ENCODE data around the gene MRC2.

MRC2 gene

GRCh38 chr17:62708587-62708986 is 81.1 kb downstream of the MRC2 start:
- no peak overlapping the region for H3K27ac ChIP-seq (ENCODE audit: low read length)
- no peak overlapping the region for H3K9ac ChIP-seq (ENCODE audit: low read depth, low read length)
- H4K20me1 ChIP-seq (ENCODE audit: insufficient read depth, low read length), result no peaks in the 10 kb centered on the region
- H3K4me3 ChIP-seq (ENCODE audit: low read depth in 1 of 2, low read length in 2 of 2), result no peak overlapping the region
- H3K9me3 ChIP-seq (ENCODE audit: insufficient read depth, low read length, severe bottlenecking), result no peaks in the 10 kb centered on the region
- no peak for DNase-seq
- H3K4me2 ChIP-seq (ENCODE audit: insufficient read depth, low read length), result no peak overlapping the region
- no peak for TF ChIP-seq EZH2 (IDR thresholded peaks at IDR 0.05; ENCODE audit: borderline replicate concordance, low read depth, low read length, severe bottlenecking)
- peaks cover 27% of the 10 kb centered on the region for H3K27me3 ChIP-seq (ENCODE audit: insufficient read depth, low read length, poor library complexity)
- H3K36me3 ChIP-seq (ENCODE audit: insufficient read depth, low read length), result no peaks in the 10 kb centered on the region
- H3K79me2 ChIP-seq (ENCODE audit: insufficient read depth, low read length), result no peaks in the 10 kb centered on the region
- H2AFZ ChIP-seq (ENCODE audit: low read depth, low read length), result no peak overlapping the region
- no peak for ATAC-seq (ENCODE audit: insufficient read depth, low read depth)
- peaks cover 9% of the 10 kb centered on the region for H3K4me1 ChIP-seq (ENCODE audit: insufficient read depth, low read length)

- H3K4me3 ChIP-seq (ENCODE audit: low read depth in 1 of 2, low read length in 2 of 2), result no peak overlapping the region
- H3K4me2 ChIP-seq (ENCODE audit: insufficient read depth, low read length), result no peak overlapping the region
- TF ChIP-seq CTCF (IDR thresholded peaks at IDR 0.05; ENCODE audit: borderline replicate concordance, extremely low read depth, low read length, poor library complexity, severe bottlenecking) (no peak), EZH2 (IDR thresholded peaks at IDR 0.05; ENCODE audit: borderline replicate concordance, low read depth, low read length, severe bottlenecking) (no peak)
- H3K4me1 ChIP-seq (ENCODE audit: insufficient read depth, low read length), result no peaks in the 10 kb centered on the region
- no peak overlapping the region for H3K27ac ChIP-seq (ENCODE audit: low read length)
- ATAC-seq (ENCODE audit: insufficient read depth, low read depth) (no peak), DNase-seq (no peak)
- H3K9ac ChIP-seq (ENCODE audit: low read depth, low read length), result no peak overlapping the region
- H3K36me3 ChIP-seq (ENCODE audit: insufficient read depth, low read length), result no peaks in the 10 kb centered on the region
- no peaks in the 10 kb centered on the region for H3K9me3 ChIP-seq (ENCODE audit: insufficient read depth, low read length, severe bottlenecking)
- no peaks in the 10 kb centered on the region for H3K79me2 ChIP-seq (ENCODE audit: insufficient read depth, low read length)
- no peaks in the 10 kb centered on the region for H4K20me1 ChIP-seq (ENCODE audit: insufficient read depth, low read length)
- H3K27me3 ChIP-seq (ENCODE audit: insufficient read depth, low read length, poor library complexity), result peaks cover 5% of the 10 kb centered on the region
- H2AFZ ChIP-seq (ENCODE audit: low read depth, low read length), result no peak overlapping the region
Measured at GRCh38 chr17:62712171-62712581, 84.7 kb downstream of the MRC2 start.

- DNase-seq (no peak), ATAC-seq (ENCODE audit: insufficient read depth, low read depth) (no peak)
- TF ChIP-seq EZH2 (IDR thresholded peaks at IDR 0.05; ENCODE audit: borderline replicate concordance, low read depth, low read length, severe bottlenecking), result no peak
- TF ChIP-seq CTCF (IDR thresholded peaks at IDR 0.05; ENCODE audit: borderline replicate concordance, extremely low read depth, low read length, poor library complexity, severe bottlenecking), result no peak
- Histone ChIP-seq H3K36me3 (ENCODE audit: insufficient read depth, low read length) (no peaks in the 10 kb centered on the region), H3K9ac (ENCODE audit: low read depth, low read length) (no peak overlapping the region), H3K79me2 (ENCODE audit: insufficient read depth, low read length) (no peaks in the 10 kb centered on the region), H3K27me3 (ENCODE audit: insufficient read depth, low read length, poor library complexity) (peaks cover 3% of the 10 kb centered on the region), H3K9me3 (ENCODE audit: insufficient read depth, low read length, severe bottlenecking) (no peaks in the 10 kb centered on the region), H3K4me3 (ENCODE audit: low read depth in 1 of 2, low read length in 2 of 2) (no peak overlapping the region), H3K4me1 (ENCODE audit: insufficient read depth, low read length) (no peaks in the 10 kb centered on the region), H4K20me1 (ENCODE audit: insufficient read depth, low read length) (no peaks in the 10 kb centered on the region), H3K4me2 (ENCODE audit: insufficient read depth, low read length) (no peak overlapping the region), H3K27ac (ENCODE audit: low read length) (no peak overlapping the region), H2AFZ (ENCODE audit: low read depth, low read length) (no peak overlapping the region)
Measured at GRCh38 chr17:62713086-62713881, 85.8 kb downstream of the MRC2 start.

- Histone ChIP-seq H3K27me3 (ENCODE audit: insufficient read depth, low read length, poor library complexity) (peaks cover 7% of the 10 kb centered on the region), H3K4me2 (ENCODE audit: insufficient read depth, low read length) (no peak overlapping the region), H3K36me3 (ENCODE audit: insufficient read depth, low read length) (no peaks in the 10 kb centered on the region), H3K27ac (ENCODE audit: low read length) (no peak overlapping the region), H3K9ac (ENCODE audit: low read depth, low read length) (no peak overlapping the region), H3K4me3 (ENCODE audit: low read depth in 1 of 2, low read length in 2 of 2) (no peak overlapping the region), H4K20me1 (ENCODE audit: insufficient read depth, low read length) (no peaks in the 10 kb centered on the region), H2AFZ (ENCODE audit: low read depth, low read length) (no peak overlapping the region), H3K4me1 (ENCODE audit: insufficient read depth, low read length) (no peaks in the 10 kb centered on the region), H3K9me3 (ENCODE audit: insufficient read depth, low read length, severe bottlenecking) (no peaks in the 10 kb centered on the region), H3K79me2 (ENCODE audit: insufficient read depth, low read length) (no peaks in the 10 kb centered on the region)
- DNase-seq (no peak), ATAC-seq (ENCODE audit: insufficient read depth, low read depth) (no peak)
- TF ChIP-seq CTCF (IDR thresholded peaks at IDR 0.05; ENCODE audit: borderline replicate concordance, extremely low read depth, low read length, poor library complexity, severe bottlenecking) (no peak), EZH2 (IDR thresholded peaks at IDR 0.05; ENCODE audit: borderline replicate concordance, low read depth, low read length, severe bottlenecking) (no peak)
Measured at GRCh38 chr17:62714016-62714777, 86.7 kb downstream of the MRC2 start.
